SK-N-SH (cell line): ENCODE data around the gene OTUD5.

Experiments
- EP300 ChIP-seq, 2 experiments: IDR thresholded peaks; 2 replicates each; pipeline versions ENCODE4 v1.4.0 to v1.6.1; 2012; ENCODE audit warnings: borderline replicate concordance in 1 of 2, low read depth in 1 of 2, low read length in 1 of 2
- EZH2phosphoT487 ChIP-seq: fragments of 200-600 bp; sonication (generic); IDR thresholded peaks from 2 replicates; pipeline ENCODE4 v1.6.1; 2017; ENCODE audit warnings: low read depth, mixed run types, mild to moderate bottlenecking, antibody characterized with exemption, moderate library complexity, borderline replicate concordance
- FOXM1 ChIP-seq: IDR thresholded peaks from 2 replicates; pipeline ENCODE4 v1.4.0; 2012; ENCODE audit warnings: low read depth, mild to moderate bottlenecking
- GABPA ChIP-seq: IDR thresholded peaks from 2 replicates; pipeline ENCODE4 v1.4.0; 2012; ENCODE audit warnings: low read depth, mild to moderate bottlenecking
- GATA2 ChIP-seq: sonication (generic); formaldehyde crosslinking; IDR thresholded peaks from 2 replicates; pipeline ENCODE4 v1.5.0; 2020; ENCODE audit warnings: mild to moderate bottlenecking, missing genetic modification reagents
- NFIC ChIP-seq: IDR thresholded peaks from 2 replicates; pipeline ENCODE4 v1.4.0; 2012; ENCODE audit warnings: borderline replicate concordance
- NRF1 ChIP-seq: IDR thresholded peaks from 2 replicates; pipeline ENCODE4 v1.6.1; 2012; ENCODE audit warnings: low read depth, mild to moderate bottlenecking, low read length
- TAF1 ChIP-seq: IDR thresholded peaks from 2 replicates; pipeline ENCODE4 v1.6.1; 2012; ENCODE audit warnings: low read depth, mild to moderate bottlenecking, low read length, moderate library complexity, borderline replicate concordance
- TCF12 ChIP-seq: IDR thresholded peaks from 2 replicates; pipeline ENCODE4 v1.4.0; 2012
- TF ChIP-seq, protein P1 (sequence below): fragments of 200-600 bp; sonication (generic); IDR thresholded peaks from 2 replicates; pipeline ENCODE4 v1.6.1; 2017; ENCODE audit warnings: antibody characterized with exemption, mild to moderate bottlenecking, moderate library complexity
- TF ChIP-seq, protein P2 (sequence below): IDR thresholded peaks from 2 replicates; pipeline ENCODE4 v1.6.1; 2012; ENCODE audit warnings: mild to moderate bottlenecking, low read depth, low read length, moderate library complexity
- TF ChIP-seq, protein P3 (sequence below): IDR thresholded peaks from 2 replicates; pipeline ENCODE4 v1.4.0; 2012; ENCODE audit warnings: low read depth, borderline replicate concordance
- TF ChIP-seq, protein P4 (sequence below): IDR thresholded peaks from 2 replicates; pipeline ENCODE4 v1.4.0; 2012; ENCODE audit warnings: low read depth

DNA sequence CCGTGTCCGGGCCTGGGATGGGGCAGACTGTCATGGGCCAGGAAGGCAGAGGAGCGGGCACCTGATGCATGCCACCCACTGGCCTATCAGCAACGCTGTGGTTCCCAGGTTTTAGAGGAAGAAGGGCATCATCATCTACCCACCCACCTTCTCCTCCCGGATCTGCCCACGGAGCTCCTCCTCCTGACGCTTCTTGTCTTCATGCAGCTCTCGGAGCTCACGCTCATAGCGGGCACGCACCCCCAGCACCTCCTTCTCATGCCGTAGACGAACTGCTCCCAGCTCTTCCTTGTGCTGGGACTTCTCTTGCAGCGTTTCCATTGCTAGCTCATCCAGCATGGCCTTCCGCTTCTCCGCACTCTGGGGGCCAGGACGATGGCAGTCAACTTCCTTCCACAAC, 25.7 kb upstream of the OTUD5 start:
- no peak for TF ChIP-seq EP300 (IDR thresholded peaks at IDR 0.05; ENCODE audit: borderline replicate concordance in 1 of 2, low read depth in 1 of 2, low read length in 1 of 2)
- no peak for TF ChIP-seq EZH2phosphoT487
- no peak for TF ChIP-seq NFIC
- no peak for TF ChIP-seq TCF12
- TF ChIP-seq, protein P1, sequence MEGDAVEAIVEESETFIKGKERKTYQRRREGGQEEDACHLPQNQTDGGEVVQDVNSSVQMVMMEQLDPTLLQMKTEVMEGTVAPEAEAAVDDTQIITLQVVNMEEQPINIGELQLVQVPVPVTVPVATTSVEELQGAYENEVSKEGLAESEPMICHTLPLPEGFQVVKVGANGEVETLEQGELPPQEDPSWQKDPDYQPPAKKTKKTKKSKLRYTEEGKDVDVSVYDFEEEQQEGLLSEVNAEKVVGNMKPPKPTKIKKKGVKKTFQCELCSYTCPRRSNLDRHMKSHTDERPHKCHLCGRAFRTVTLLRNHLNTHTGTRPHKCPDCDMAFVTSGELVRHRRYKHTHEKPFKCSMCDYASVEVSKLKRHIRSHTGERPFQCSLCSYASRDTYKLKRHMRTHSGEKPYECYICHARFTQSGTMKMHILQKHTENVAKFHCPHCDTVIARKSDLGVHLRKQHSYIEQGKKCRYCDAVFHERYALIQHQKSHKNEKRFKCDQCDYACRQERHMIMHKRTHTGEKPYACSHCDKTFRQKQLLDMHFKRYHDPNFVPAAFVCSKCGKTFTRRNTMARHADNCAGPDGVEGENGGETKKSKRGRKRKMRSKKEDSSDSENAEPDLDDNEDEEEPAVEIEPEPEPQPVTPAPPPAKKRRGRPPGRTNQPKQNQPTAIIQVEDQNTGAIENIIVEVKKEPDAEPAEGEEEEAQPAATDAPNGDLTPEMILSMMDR = no peak
- TF ChIP-seq, protein P2, sequence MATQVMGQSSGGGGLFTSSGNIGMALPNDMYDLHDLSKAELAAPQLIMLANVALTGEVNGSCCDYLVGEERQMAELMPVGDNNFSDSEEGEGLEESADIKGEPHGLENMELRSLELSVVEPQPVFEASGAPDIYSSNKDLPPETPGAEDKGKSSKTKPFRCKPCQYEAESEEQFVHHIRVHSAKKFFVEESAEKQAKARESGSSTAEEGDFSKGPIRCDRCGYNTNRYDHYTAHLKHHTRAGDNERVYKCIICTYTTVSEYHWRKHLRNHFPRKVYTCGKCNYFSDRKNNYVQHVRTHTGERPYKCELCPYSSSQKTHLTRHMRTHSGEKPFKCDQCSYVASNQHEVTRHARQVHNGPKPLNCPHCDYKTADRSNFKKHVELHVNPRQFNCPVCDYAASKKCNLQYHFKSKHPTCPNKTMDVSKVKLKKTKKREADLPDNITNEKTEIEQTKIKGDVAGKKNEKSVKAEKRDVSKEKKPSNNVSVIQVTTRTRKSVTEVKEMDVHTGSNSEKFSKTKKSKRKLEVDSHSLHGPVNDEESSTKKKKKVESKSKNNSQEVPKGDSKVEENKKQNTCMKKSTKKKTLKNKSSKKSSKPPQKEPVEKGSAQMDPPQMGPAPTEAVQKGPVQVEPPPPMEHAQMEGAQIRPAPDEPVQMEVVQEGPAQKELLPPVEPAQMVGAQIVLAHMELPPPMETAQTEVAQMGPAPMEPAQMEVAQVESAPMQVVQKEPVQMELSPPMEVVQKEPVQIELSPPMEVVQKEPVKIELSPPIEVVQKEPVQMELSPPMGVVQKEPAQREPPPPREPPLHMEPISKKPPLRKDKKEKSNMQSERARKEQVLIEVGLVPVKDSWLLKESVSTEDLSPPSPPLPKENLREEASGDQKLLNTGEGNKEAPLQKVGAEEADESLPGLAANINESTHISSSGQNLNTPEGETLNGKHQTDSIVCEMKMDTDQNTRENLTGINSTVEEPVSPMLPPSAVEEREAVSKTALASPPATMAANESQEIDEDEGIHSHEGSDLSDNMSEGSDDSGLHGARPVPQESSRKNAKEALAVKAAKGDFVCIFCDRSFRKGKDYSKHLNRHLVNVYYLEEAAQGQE = no peak
- no peak for TF ChIP-seq GABPA
- no peak for TF ChIP-seq GATA2 (CRISPR knock-in tag)
- TF ChIP-seq, protein P3, sequence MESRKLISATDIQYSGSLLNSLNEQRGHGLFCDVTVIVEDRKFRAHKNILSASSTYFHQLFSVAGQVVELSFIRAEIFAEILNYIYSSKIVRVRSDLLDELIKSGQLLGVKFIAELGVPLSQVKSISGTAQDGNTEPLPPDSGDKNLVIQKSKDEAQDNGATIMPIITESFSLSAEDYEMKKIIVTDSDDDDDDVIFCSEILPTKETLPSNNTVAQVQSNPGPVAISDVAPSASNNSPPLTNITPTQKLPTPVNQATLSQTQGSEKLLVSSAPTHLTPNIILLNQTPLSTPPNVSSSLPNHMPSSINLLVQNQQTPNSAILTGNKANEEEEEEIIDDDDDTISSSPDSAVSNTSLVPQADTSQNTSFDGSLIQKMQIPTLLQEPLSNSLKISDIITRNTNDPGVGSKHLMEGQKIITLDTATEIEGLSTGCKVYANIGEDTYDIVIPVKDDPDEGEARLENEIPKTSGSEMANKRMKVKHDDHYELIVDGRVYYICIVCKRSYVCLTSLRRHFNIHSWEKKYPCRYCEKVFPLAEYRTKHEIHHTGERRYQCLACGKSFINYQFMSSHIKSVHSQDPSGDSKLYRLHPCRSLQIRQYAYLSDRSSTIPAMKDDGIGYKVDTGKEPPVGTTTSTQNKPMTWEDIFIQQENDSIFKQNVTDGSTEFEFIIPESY = no peak
- TF ChIP-seq, protein P4, sequence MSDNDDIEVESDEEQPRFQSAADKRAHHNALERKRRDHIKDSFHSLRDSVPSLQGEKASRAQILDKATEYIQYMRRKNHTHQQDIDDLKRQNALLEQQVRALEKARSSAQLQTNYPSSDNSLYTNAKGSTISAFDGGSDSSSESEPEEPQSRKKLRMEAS = no peak
- TF ChIP-seq NRF1 = no peak
- TF ChIP-seq FOXM1 = no peak
- TF ChIP-seq TAF1 = no peak
